HG02970 (cell line): ENCODE data around the gene LRCOL1.

ENCODE experiments used
- ATAC-seq: cut with Tn5 transposase; IDR thresholded peaks from one replicate; pipeline ENCODE4 v1.9.1; 2021; ENCODE audit warnings: mild to moderate bottlenecking, moderate library complexity, moderate number of reproducible peaks; ENCODE audit not compliant: unreplicated experiment, low FRiP score

The LRCOL1 gene

GRCh38 chr12:132637811-132638210 is 27.4 kb upstream of the LRCOL1 start:
- ATAC-seq, result no peak

- ATAC-seq, result no peak
These were observed 24.9 kb upstream of the LRCOL1 start for GRCh38 chr12:132635076-132635955.

DNA sequence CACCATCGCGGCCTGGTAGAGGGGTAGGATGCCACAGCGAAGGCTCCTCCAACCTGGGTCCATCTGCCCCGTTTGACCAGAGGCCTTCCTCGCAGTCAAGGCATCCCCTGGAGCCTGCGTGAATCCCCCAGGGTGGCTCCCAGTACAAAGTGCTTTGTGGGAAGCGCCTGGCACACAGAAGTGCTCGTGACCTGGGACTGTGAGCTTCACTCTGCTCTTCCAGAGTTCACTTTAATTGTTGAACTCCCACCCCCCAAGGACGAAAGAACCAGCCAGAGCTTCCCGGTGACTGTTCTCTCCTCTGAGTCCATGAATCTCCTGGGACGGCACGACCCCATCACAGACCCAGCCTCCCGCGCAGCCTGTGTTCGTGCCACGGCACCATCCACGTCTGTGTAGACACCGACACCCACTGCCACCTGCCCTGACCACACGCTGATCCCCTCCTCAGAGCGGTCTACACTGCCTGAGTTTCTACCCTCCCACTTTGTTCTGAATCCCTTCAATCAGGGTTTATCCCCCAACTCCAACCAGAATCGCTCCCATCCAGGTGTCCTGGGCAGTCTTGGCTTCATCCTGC is 24.1 kb upstream of the LRCOL1 start:
- no peak for ATAC-seq

DNA sequence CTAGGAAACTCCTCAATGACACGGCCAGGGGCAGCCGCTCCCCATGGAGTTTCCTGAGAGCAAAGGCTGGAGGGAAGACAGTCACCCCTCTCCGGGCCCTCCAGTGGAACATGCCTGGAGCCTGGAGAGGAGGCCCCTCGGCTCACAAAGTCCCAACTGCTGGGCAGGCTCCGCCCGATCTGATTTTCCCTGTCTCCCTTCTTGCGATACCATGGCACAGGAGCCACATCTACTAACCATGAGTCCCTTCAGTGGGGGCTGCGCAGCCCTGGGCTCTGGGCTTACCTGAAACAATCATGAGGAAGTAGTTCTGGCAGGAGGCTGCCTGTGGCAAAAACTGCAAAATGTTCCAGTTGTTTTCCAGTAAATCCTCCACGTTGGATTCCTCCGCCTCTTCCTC is 23.5 kb upstream of the LRCOL1 start:
- ATAC-seq, result no peak

DNA sequence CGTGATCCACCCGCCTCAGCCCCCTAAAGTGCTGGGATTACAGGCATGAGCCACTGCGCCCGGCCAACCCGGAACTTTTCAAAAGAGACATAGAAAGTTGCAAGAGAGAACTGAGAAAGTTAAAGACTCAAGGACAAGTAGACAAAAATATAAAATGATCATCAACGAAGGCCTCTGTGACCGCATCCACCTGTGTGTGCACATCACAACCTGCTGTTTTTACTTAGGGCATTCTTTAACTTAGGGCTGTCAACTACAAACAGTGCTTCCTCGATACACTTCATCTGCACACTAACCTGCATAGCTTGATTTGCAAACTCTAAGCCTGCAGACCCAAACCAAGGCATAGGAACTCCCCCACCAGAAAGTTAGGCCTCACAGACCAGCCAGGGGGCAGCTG is 23.0 kb upstream of the LRCOL1 start:
- ATAC-seq, result no peak

GRCh38 chr12:132632521-132633228 is 22.3 kb upstream of the LRCOL1 start:
- ATAC-seq, result no peak

DNA sequence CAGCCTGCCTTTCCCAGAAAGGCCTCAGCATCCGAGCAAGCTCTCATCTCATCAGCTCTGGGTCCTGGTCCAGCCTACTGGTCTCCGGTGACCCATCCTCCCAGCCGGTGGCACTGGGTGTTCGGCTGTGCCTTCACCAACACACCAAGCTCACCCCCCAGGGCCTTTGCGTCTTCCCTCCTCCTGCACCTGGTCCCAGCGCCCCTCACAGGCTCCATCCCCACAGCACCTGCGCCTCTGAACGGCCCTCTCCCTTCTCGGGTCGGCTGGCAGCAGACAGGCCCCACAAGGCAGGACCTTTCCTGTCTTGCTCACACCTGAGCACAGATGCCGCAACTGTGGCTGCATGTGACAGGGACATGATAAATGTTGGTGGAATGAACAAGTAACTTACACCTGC is 21.3 kb upstream of the LRCOL1 start:
- ATAC-seq, result no peak

DNA sequence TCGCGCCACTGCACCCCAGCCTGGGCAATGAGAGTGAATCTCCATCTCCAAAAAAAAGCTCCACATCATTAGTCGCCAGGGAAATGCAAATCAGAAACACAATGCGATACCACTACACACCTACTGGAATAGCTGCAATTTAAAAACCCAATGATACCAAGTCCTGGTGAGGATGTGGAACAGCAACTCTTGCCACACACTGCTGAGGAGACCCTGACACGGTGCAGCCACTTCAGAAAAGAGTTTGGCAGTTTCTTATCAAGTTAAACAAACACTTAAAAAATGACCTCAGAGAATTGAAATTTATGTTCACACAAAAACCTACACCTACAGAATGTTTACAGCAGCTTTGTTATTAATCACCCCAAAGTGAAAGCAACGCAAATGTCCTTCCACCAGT is 20.3 kb upstream of the LRCOL1 start:
- ATAC-seq, result no peak

DNA sequence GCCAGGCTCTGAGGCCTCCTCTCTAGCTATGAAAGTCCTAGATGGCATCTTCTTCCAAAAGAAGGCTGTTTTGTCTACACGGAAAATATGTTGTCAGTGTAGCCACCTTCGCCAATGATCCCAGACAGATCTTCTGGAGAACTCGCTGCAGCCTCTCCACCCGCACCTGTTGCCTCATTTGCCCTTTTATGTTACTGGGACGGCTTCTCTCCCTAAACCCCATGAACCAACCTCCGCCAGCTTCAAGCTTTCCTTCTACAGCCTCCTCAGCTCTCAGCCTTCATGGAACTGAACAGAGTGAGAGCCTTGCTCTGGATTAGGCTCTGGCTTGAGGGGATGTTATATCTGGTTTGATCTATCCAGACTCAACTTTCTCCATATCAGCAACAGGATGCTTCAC is 18.9 kb upstream of the LRCOL1 start:
- ATAC-seq, result no peak

DNA sequence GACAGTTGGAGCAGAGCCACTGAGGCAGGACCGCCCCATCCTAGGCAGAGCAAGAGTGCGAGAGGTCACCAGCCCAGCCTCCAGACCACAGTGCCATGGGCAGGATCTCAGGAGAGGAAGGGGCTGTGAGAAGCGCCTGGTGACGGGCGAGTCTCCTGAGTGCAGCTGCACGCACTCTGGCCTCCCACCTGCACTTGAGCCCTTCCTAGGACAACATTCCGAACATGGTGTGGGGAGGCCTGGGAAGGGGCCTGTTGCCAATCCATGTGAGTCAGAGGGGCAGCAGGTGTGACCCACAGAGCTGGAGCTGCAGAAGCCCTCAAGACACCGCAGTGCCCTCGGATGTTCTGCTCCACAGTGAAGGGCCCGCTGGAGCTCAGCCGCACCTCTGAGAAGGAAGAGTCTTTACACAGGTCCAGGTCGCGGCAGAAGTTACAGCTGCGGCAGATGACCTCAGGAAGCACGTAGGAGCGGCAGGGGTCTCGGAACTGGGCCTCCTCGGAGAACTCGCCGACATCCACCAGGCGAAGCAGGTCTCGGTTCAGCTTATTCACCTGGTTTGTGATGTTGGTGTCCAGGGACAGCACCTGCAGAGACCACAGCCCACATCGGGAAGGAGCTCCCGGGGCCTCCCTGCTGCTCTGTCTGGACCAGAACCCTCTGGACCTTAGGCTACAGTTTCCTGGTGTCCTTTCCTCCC is 15.5 kb upstream of the LRCOL1 start:
- no peak for ATAC-seq

GRCh38 chr12:132624910-132625630 is 14.7 kb upstream of the LRCOL1 start:
- no peak for ATAC-seq

GRCh38 chr12:132624186-132624855 is 13.9 kb upstream of the LRCOL1 start:
- ATAC-seq, result no peak

DNA sequence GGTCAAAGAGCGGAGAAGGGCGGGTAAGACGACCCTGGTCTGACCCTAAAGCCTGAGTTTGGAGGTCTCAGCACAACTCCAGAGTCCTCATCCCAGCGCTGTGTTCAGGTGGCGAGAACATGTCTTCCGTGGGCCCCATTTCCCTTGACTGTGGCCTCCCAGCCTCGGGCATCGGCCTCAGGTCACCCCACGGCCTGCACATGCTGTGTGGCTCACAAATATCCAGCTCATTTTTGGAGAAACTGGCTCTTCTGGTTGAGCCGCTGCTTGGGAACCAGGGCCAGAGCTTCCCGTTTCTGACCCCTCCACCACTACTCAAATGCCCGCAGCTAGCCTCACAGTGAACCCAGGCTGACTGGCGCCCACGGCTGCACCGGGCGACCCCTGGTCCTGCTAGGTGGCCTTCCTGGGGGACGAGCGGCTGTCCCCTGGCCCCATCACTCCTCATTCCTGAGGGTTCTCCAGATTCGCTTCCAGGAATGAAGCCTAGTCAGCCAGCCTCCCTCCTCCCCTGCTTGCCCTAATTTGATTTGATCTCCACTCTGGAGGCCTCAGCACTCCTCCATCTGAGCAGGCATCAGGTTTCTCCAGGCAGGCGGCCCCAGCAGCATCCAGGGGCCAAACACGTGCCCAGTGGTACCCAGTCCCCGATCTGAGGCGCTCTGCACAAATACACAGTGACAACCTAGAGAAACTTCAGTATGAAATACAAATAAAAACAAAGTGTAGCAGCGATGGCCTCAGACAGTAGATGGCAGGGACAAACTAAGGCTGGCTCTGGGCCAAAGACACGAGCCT is 12.9 kb upstream of the LRCOL1 start:
- no peak for ATAC-seq

GRCh38 chr12:132622437-132623071 is 12.2 kb upstream of the LRCOL1 start:
- no peak for ATAC-seq

DNA sequence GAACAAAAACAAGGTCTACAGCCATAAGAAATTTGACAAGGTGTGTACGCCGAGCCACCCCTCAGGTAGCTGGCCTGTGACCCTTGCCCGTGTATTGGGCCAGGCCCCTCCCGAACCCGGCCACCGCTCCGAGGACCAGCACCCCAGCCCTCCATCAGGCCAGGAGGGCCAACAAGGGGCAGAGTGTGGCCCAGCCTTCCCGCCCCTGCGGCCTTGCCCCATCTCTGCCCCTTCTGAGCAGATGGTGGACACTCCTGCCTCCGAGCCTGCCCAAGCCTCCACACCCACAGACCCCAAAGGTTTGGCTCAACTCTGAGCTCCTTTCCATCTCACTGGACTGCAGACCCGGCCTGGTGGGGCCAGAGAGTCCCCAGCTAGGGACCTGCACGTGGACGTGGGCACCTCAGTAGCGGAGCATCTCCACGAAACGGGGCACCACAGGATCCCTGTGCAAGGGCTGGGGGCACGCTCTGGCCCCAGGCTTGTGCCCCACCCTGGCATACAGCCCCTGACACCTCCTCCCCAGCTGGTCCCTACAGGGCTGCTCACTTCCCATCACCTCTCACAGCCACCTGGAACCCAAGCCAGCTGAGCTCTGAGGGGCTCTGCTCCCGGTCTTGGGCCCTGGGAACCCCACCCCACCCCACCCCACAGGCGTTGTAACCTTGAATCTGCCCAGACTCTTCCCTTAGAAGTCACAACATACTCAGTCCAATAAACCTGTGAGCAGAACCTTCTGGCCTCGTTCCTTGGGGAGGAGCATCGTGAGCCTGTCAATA is 11.5 kb upstream of the LRCOL1 start:
- no peak for ATAC-seq

DNA sequence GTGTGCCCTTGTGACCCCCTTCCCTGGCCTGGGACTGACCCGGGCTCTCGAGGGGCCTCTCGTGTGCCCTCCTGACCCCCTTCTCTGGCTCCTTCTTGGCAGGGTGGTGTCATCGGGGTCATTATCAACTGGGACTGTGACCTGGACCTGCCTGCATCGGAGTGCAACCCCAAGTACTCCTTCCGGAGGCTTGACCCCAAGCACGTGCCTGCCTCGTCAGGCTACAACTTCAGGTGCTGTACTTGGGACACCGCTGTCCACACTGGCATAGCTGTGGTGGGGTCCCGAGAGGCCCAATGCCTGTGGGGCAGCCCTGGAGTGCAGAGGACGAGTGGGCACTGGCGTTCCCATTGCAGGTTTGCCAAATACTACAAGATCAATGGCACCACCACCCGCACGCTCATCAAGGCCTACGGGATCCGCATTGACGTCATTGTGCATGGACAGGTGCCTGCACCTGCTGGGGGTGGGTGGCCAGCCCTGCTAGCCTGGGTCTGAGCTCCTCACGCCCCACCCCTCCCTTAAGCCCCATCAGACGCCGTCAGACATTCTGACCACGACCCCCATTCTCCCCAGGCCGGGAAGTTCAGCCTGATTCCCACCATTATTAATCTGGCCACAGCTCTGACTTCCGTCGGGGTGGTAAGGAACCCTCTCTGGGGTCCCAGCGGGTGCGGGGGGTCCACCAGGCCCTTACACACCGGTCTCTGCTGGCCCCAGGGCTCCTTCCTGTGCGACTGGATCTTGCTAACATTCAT is 10.7 kb upstream of the LRCOL1 start:
- no peak for ATAC-seq
